K562 (cell line): ENCODE data around the gene ABHD14A. TPM values are rescaled to one million over a fixed set of nuclear protein-coding genes. Genes with fewer than 3 reads are reported as not detected.
A peak's percentile ranks its signal among the peaks of the same experiment; 100 is the strongest.

Source experiments
- CHD7 ChIP-seq: fragments of 200-600 bp; sonication (generic); IDR thresholded peaks from one replicate; pipeline ENCODE4 v1.6.1; 2012; ENCODE audit warnings: mild to moderate bottlenecking, low read depth, low read length, inconsistent platforms
- CREB3L1 ChIP-seq: fragments of 450-650 bp; IDR thresholded peaks from 2 replicates; pipeline ENCODE4 v1.6.1; 2014; ENCODE audit warnings: low read depth, mild to moderate bottlenecking, moderate library complexity, borderline replicate concordance
- ELF1 ChIP-seq: fragments of 200-800 bp; sonication (Bioruptor generic); IDR thresholded peaks from 2 replicates; pipeline ENCODE4 v1.6.1; 2016; ENCODE audit warnings: missing genetic modification characterization, missing compliant biosample characterization
- FOXA3 ChIP-seq, 2 experiments: fragments of 450-650 bp in 1 of 2; sonication (generic) in 1 of 2; formaldehyde crosslinking; IDR thresholded peaks in 1 of 2; conservative IDR thresholded peaks in 1 of 2; 2 replicates each; pipeline versions ENCODE4 v1.4.0 to v1.8.0; 2020 to 2022; ENCODE audit warnings: mild to moderate bottlenecking in 2 of 2, missing genetic modification reagents in 1 of 2
- FOXJ2 ChIP-seq: fragments of 200-800 bp; sonication (Bioruptor generic); IDR thresholded peaks from 2 replicates; pipeline ENCODE4 v1.6.1; 2016; ENCODE audit warnings: missing genetic modification characterization, missing compliant biosample characterization
- GABPA ChIP-seq: fragments of 200-800 bp; sonication (Bioruptor generic); conservative IDR thresholded peaks from 2 replicates; pipeline ENCODE4 v1.6.1; 2016; ENCODE audit warnings: low read depth, missing genetic modification characterization, missing compliant biosample characterization
- HMGN3 ChIP-seq: IDR thresholded peaks from 2 replicates; pipeline ENCODE4 v1.6.1; 2011; ENCODE audit warnings: borderline replicate concordance, low read depth, mild to moderate bottlenecking, mixed read lengths, low read length; ENCODE audit not compliant: insufficient read length; ENCODE audit errors: extremely low read depth
- HNRNPLL ChIP-seq: fragments of 200-400 bp; formaldehyde crosslinking; IDR thresholded peaks from 2 replicates; pipeline ENCODE4 v1.6.1; 2017; ENCODE audit warnings: low read length, low read depth, mild to moderate bottlenecking; ENCODE audit not compliant: poor library complexity, severe bottlenecking
- MYC ChIP-seq, 2 experiments: fragments of 250-450 bp in 1 of 2; sonication (Bioruptor Pico) in 1 of 2; IDR thresholded peaks; 2 replicates each; pipeline versions ENCODE4 v1.5.1 to v1.6.1; 2012 to 2021; ENCODE audit warnings: low read depth in 2 of 2, borderline replicate concordance in 1 of 2, improper control_type of control experiment in 1 of 2, low read length in 1 of 2, mild to moderate bottlenecking in 1 of 2, moderate library complexity in 1 of 2
- SIN3A ChIP-seq, 2 experiments: fragments of 150-350 bp in 1 of 2; IDR thresholded peaks; 2 replicates each; pipeline ENCODE4 v1.6.1; 2011 to 2016; ENCODE audit warnings: borderline replicate concordance in 2 of 2, low read depth in 2 of 2, low read length in 2 of 2, mild to moderate bottlenecking in 2 of 2, moderate library complexity in 2 of 2; ENCODE audit not compliant: control insufficient read depth in 1 of 2
- SOX6 ChIP-seq: fragments of 450-650 bp; IDR thresholded peaks from 2 replicates; pipeline ENCODE4 v1.6.1; 2014; ENCODE audit warnings: mild to moderate bottlenecking
- TAF1 ChIP-seq: IDR thresholded peaks from 2 replicates; pipeline ENCODE4 v1.6.1; 2011; ENCODE audit warnings: mild to moderate bottlenecking, low read length, moderate library complexity; ENCODE audit not compliant: insufficient read depth, control insufficient read depth, severe bottlenecking; ENCODE audit errors: extremely low read depth
- polyA plus RNA-seq, 8 experiments: library from polyadenylated mRNA; depleted of rRNA in 4 of 8; stranded (reverse) in 5 of 8; unstranded in 3 of 8; fragments of >200 nt; fragmentation: Nextera tagmentation in 2 of 8; fragmentation: Illumina TruSeq in 1 of 8; extraction: Ambion mirVana in 2 of 8; extraction: Trizol in 1 of 8; gene quantifications; 2 replicates each; pipeline versions ENCODE4 v1.2.1 to v1.2.3, GENCODE V29; 2011 to 2014; ENCODE audit warnings: inconsistent platforms in 1 of 8, missing spikeins in 1 of 8
- total RNA-seq, 7 experiments: library from RNA; depleted of rRNA in 6 of 7; stranded (reverse); fragments of >200 nt in 6 of 7; fragmentation: Illumina TruSeq in 2 of 7; extraction: Trizol in 2 of 7; gene quantifications; 2 replicates each; pipeline versions ENCODE4 v1.2.1 to v1.2.3, GENCODE V29; 2011 to 2021; ENCODE audit warnings: low replicate concordance in 1 of 7

The ABHD14A gene
- total and polyA plus RNA-seq, 9 of the 15 experiments (the other 6 are each of a cell fraction or from before 2014, with no cell fraction given), result 0.90 to 10.5 (median 8.3) TPM

- TF ChIP-seq MYC (IDR thresholded peaks at IDR 0.05; ENCODE audit: low read depth, low read length) (peak; percentile 98), MYC (CRISPR knock-in tag; IDR thresholded peaks at IDR 0.05; ENCODE audit: borderline replicate concordance, low read depth) (no peak), SIN3A (IDR thresholded peaks at IDR 0.05; ENCODE audit: borderline replicate concordance in 2 of 2, control insufficient read depth in 1 of 2, low read depth in 2 of 2, low read length in 2 of 2) (peak; percentile 33 to 88; a peak in 2 of 4 replicates), SOX6 (0 out of 2 replicates have a peak, but pooled peaks have one; percentile 31), ELF1 (tag) (no peak), FOXA3 (CRISPR knock-in tag; conservative IDR thresholded peaks at IDR 0.05 in 1 of 2, IDR thresholded peaks at IDR 0.05 in 1 of 2) (peak in 1 of 2 experiments; percentile 54; a peak in 1 of 4 replicates), TAF1 (peak; percentile 83), HMGN3 (peak; percentile 90), HNRNPLL (peak; percentile 13), CREB3L1 (peak; percentile 61; the same call in 1 of the 2 replicates), CHD7 (no peak), GABPA (tag) (peak; percentile 76), FOXJ2 (no peak)
These were observed 8.1 kb downstream of the ABHD14A start, which contains the start of gene ACY1 (continued) for GRCh38 chr3:51982838-51983577.
